Parathyroid adenoma (tissue), 2 donors: ENCODE measurements around the gene RNF183.

Experiments
- H2AFZ ChIP-seq: fragments of 300-600 bp; sonication (generic); one replicate; pipeline ENCODE4 v1.7.0; 2017; ENCODE audit warnings: antibody characterized with exemption, mild to moderate bottlenecking
- H3K27ac ChIP-seq: fragments of 300-600 bp; sonication (generic); one replicate; pipeline ENCODE4 v1.7.0; 2017
- H3K27me3 ChIP-seq: fragments of 300-600 bp; sonication (generic); one replicate; pipeline ENCODE4 v1.7.0; 2017; ENCODE audit warnings: low read length; ENCODE audit not compliant: control insufficient read depth, insufficient read depth
- H3K36me3 ChIP-seq: fragments of 300-600 bp; sonication (generic); one replicate; pipeline ENCODE4 v1.7.0; 2017; ENCODE audit warnings: low read length; ENCODE audit not compliant: control insufficient read depth, insufficient read depth
- H3K4me1 ChIP-seq: fragments of 300-600 bp; sonication (generic); one replicate; pipeline ENCODE4 v1.7.0; 2017; ENCODE audit warnings: control low read depth
- H3K4me2 ChIP-seq: fragments of 300-600 bp; sonication (generic); one replicate; pipeline ENCODE4 v1.7.0; 2017; ENCODE audit warnings: low read length
- H3K4me3 ChIP-seq: fragments of 300-600 bp; sonication (generic); one replicate; pipeline ENCODE4 v1.7.0; 2017; ENCODE audit warnings: low read depth, low read length
- H3K79me2 ChIP-seq: fragments of 300-600 bp; sonication (generic); one replicate; pipeline ENCODE4 v1.7.0; 2017; ENCODE audit warnings: control low read depth
- H3K9ac ChIP-seq: fragments of 300-600 bp; sonication (generic); one replicate; pipeline ENCODE4 v1.7.0; 2017; ENCODE audit warnings: mild to moderate bottlenecking
- H3K9me3 ChIP-seq: fragments of 300-600 bp; sonication (generic); one replicate; pipeline ENCODE4 v1.7.0; 2017; ENCODE audit warnings: low read length; ENCODE audit not compliant: control insufficient read depth
- CTCF ChIP-seq: fragments of 300-600 bp; sonication (generic); IDR thresholded peaks from one replicate; pipeline ENCODE4 v1.7.0; 2017; ENCODE audit warnings: antibody characterized with exemption, mild to moderate bottlenecking
- donor health status: primary hyperparathyroidism.

RNF183 gene

GRCh38 chr9:113247640-113248039 lies 55.5 kb downstream of the RNF183 start:
- H3K27ac ChIP-seq: no peak overlapping the region
- no peak overlapping the region for H2AFZ ChIP-seq
- no peak overlapping the region for H3K4me2 ChIP-seq
- no peak overlapping the region for H3K9ac ChIP-seq
- no peaks in the 10 kb centered on the region for H3K9me3 ChIP-seq
- no peak overlapping the region for H3K4me3 ChIP-seq
- H3K79me2 ChIP-seq: peaks cover 3% of the 10 kb centered on the region
- H3K4me1 ChIP-seq: no peaks in the 10 kb centered on the region
- H3K36me3 ChIP-seq: no peaks in the 10 kb centered on the region
- no peaks in the 10 kb centered on the region for H3K27me3 ChIP-seq
- no peak for TF ChIP-seq CTCF
